HS-5 (cell line): ENCODE measurements around the gene CDK3.
"Not testable (repeated sequence)": the region's sequence is repeated elsewhere in the genome, so short reads cannot be mapped to it uniquely, and the experiment has no call there.

ENCODE experiments used
- DNase-seq: peaks from one replicate; pipeline ENCODE4 v3.0.0-alpha.2; 2012; ENCODE audit warnings: low read depth

Gene CDK3

DNA sequence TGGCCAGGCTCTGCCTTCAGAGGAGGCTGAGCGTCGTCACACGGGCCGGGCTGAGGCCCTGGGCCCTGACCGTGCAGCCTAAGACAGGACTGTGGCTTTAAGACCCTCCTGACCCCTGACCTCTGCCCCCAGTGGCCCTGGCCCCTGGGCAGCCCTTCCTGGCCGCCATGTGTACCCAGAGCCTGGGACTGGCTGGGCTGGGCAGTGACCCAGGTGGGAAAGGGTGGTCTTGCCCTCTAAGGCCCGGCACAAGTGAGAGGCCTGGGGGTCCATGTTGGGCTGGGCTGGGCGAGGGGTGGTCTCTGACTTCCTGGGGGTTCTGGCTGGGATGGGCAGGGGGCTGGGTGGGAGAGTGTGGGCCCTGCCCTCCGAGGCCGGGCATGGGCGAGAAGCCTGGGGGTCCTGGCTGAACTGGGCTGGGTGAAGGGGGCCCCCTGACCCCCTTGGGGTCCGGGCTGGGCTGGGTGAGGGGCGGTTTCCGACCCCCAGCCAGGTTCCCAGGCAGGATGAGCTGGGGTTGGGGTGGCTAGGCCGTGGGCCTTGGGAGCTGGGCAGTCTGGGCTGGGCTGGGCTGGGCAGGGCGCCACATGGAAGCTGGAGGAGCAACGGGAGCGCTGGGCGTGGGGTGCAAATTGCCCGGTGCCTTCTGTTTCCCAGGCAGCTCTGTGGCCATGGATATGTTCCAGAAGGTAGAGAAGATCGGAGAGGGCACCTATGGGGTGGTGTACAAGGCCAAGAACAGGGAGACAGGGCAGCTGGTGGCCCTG lies at the start of gene CDK3:
CDK3 (plus strand) TSS at position 101 of the 767 bp plus-strand sequence; CDS start at position 672, 571 bp downstream.
- no peak for DNase-seq

- DNase-seq = no peak
Measured at GRCh38 chr17:75950855-75951554, 49.6 kb upstream of the CDK3 start.

DNA sequence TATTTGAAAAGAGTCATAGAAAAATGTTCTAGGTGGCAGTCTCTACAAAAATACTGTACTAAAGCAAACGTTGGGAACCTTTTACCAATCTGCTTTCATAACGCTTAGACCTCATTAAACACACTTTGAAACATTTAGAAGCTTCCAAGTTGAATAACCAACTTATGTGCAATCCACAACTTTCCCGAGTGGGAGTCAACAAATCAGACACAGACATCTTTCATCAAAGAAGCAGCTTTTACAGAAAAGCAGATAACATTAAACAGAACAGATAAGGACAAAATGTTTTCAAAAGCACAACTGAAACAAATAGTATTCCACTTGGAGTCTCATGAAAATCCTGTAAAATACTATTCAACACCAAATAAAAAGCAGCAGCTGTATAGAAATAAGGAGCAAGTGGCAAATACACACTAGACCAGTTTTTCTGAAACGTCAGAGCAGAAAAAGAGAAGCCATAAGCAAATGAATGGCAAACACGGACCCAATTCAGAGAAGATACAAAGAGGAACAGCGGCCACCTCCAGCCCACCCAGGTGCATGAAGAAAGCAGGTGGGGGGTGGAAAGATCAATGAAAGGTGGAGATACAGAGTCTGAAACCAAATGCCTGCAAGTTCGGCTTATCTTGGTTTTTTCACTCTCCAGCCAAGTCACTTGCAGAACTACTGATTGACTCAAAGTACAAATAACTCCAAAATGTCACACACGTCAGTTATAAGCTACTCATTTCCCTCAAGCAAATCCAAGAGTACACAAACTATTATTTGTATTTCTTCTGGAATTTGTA lies 41.4 kb upstream of the CDK3 start:
- no peak for DNase-seq

- no peak for DNase-seq
Measured at GRCh38 chr17:75959839-75960511, 40.7 kb upstream of the CDK3 start.

DNA sequence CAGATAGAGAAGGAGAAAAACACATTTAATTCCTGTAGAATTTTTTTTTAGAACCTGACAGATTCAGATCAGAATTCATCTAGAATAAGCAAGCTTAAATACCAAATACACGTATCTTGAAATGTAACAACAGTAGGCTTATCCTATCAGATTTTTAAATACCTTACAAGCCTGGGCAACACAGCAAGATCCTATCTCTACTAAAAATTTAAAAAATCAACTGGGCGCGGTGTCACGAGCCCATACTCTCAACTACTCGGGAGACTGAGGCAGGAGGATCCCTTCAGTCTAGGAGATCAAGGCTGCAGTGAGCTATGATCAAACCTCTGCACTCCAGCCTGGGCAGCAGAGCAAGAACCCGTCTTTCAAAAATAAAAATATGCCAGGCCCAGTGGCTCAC lies 35.2 kb upstream of the CDK3 start:
- DNase-seq = no peak

- DNase-seq = not testable (repeated sequence)
Measured at GRCh38 chr17:75969044-75969443, 31.6 kb upstream of the CDK3 start.

DNA sequence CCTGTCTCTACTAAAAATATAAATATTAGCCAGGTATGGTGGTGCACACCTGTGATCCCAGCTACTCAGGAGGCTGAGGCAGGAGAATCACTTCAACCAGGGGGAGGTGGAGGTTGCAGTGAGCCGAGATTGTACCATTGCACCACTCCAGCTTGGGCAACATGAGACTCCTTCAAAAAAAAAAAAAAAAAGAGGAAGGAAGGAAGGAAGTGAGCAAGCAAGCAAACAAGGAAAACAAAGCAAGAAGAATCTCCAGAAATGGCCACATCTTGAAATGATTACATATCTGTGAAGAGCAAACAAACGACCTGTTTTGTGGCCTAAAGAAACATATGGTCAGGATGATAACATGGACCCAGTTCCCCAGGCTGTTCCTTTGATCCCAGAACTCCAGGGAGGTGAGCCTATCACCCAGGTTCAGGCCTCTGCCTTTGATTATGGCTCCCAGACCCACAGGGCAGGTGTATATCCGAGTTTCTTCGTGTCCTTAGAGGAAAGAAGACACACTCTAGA lies 30.6 kb upstream of the CDK3 start:
- DNase-seq = peak; percentile 23

DNA sequence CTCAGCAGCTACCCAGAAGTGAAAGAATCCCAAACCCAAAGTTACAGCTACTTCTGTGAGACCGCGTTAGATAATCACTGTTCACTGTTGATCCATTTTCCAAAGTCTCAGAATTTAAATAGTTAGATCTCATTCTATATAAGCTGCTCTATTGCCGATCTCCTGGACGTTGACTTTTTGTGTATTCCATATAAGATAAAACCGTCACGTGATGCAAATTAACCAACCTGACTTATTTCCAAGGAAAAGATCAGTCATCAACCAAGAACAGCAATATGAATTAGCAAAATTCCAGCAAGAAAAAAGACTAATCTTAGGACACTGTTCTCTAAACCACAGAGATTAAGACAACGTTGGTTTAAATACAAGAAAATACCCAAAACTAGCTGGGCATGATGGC lies 30.0 kb upstream of the CDK3 start:
- DNase-seq = no peak

DNA sequence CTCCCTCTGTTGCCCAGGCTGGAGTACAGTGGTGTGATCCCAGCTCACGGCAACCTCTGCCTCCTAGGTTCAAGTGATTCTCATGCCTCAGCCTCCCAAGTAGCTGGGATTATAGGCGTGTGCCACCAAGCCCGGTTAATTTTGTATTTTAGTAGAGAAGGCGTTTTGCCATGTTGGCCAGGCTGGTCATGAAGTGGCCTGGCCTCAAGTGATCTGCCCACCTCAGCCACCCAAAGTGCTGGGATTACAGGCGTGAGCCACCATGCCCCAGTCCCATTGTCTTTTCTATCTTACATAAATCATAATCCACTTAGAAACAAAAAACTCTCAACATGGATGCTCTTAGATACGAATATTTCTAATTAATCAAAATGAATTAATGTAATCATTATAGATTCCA lies 25.5 kb upstream of the CDK3 start:
- not testable (repeated sequence) for DNase-seq

DNA sequence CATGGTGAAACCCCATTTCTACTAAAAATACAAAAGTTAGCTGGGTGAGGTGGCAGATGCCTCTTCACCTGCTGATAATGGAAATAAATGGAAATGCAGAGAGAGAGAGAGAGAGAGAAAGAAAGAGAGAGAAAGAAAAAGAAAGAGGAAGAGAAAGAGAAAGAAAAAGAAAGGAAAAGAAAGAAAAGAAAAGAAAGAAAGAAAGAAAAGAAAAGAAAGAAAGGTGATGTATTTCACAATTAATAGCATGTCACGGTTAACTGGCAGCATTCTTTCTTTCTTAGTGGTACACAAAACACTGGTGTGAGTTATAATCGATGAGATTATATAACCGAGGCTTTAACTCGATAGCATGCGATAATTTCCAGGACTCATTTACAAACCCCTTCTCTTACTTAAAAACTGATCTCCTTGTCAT lies 24.9 kb upstream of the CDK3 start:
- no peak for DNase-seq

DNA sequence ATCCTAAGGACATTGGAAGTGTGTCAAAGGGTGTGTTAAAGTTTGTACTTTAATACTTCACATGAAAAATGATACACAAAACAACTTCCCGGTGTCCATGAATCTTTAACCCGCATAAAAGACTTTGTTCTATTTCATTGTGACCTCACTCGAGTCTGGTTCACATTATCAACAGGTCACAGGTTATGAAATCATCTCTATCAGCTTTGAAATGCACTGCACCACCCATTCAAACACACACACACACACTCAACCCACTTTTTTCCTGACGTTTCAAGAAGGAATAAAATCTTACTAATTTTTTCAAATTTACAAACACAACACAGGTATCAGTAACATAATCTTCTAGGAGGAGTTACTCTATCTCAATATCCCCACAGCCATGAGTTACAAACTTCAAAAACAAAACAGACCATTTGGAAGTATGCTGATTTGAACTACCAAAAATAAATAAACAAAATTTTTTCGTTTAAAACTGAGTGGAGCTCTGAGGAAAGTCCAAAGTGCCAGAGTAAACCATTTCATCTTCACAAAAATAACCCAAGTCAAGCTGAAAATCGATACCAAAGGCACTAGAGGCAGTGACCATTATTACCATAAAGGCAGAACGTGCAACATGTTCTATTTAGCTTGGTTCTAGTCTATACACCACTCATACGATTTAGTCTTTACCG lies 24.3 kb upstream of the CDK3 start:
- no peak for DNase-seq

GRCh38 chr17:75978938-75979704 lies 21.5 kb upstream of the CDK3 start, which contains the start of the genes ACOX1 and TEN1:
Gene ACOX1 (minus strand): TSS chr17:75979166. CDS start chr17:75979073, 93 bp downstream.
Gene TEN1 (plus strand): TSS chr17:75979240. CDS start chr17:75986193, 6,953 bp downstream.
- peak; percentile 87 for DNase-seq

- no peak for DNase-seq
Measured at GRCh38 chr17:75979705-75980187, 20.9 kb upstream of the CDK3 start.

- DNase-seq = no peak
Measured at GRCh38 chr17:75980188-75981018, 20.3 kb upstream of the CDK3 start.

GRCh38 chr17:75981019-75981615 lies 19.5 kb upstream of the CDK3 start:
- no peak for DNase-seq

- no peak for DNase-seq
Measured at GRCh38 chr17:75983501-75984181, 17.0 kb upstream of the CDK3 start.

- DNase-seq = no peak
Measured at GRCh38 chr17:75985986-75986385, 14.7 kb upstream of the CDK3 start.

DNA sequence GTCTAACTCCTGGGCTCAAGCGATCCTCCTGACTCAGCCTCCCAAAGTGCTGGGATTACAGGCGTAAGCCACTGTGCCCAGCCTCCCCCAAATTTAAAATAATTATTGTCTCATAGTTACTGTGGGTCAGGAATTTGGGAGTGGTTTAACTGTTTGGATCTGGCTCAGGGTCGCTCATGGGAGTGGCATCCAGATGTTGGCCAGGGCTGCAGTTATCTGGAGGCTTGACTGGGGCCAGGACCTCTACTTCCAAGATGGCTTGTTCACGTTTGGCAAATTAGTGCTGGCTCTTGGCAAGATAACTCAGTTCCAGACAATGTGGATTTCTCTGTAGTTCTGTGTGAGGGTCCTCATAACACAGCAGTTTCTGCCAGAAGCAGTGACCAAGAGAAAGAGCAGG lies 13.6 kb upstream of the CDK3 start:
- DNase-seq = no peak
